GM18907 (cell line): Measurements from ENCODE around the gene RIBC2.
"Not testable (repeated sequence)": the region's sequence is repeated elsewhere in the genome, so short reads cannot be mapped to it uniquely, and the experiment has no call there.

Source experiments
- ATAC-seq: cut with Tn5 transposase; IDR thresholded peaks from one replicate; pipeline ENCODE4 v1.9.1; 2021; ENCODE audit warnings: mild to moderate bottlenecking, moderate library complexity; ENCODE audit not compliant: unreplicated experiment

Gene RIBC2, protein sequence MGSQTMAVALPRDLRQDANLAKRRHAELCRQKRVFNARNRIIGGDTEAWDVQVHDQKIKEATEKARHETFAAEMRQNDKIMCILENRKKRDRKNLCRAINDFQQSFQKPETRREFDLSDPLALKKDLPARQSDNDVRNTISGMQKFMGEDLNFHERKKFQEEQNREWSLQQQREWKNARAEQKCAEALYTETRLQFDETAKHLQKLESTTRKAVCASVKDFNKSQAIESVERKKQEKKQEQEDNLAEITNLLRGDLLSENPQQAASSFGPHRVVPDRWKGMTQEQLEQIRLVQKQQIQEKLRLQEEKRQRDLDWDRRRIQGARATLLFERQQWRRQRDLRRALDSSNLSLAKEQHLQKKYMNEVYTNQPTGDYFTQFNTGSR

DNA sequence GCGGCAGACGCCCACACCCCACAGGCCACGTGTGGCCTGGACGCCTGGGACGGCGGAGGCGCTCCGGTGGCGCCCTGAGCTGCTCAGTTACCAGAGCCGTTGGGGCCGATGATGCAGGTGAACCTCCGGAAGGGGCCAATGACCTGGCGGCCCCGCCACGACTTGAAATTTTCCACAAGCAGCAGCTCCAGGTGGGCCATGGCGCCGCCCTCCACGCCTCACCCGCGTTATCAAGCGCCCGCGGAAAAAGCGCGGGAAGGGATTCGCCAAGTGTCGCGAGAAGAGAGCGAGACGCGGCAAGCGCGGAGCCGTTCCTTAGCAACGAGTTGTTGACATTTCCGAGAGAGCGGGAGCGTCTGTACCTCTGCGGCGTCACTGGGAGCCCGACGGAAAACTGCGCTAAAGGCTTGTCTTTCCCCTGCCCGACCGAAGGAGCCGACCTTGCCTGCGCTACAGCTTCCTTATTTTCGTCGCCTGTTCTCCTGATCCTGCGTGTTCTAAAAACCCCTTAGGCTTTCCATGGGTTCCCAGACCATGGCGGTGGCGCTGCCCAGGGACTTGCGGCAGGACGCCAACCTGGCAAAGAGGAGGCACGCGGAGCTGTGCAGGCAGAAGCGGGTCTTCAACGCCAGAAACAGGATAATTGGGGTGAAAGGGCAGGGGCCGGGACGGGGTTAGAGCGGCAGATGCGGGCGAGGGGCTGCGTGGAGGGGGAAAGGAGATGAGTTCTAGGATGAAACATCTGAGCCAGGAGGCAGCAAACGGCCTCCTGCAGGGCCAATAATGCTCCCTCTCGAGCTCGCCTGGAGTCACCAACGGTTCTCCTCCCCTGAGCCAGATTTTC is at the start of gene RIBC2, which contains the start of gene SMC1B:
TSS of gene RIBC2 (plus strand) at position 326 of the 844 bp plus-strand sequence. CDS start at position 520, 194 bp downstream.
TSS of gene SMC1B (minus strand) at position 232 of the 844 bp plus-strand sequence. CDS start at position 200, 32 bp downstream.
- ATAC-seq: no peak

DNA sequence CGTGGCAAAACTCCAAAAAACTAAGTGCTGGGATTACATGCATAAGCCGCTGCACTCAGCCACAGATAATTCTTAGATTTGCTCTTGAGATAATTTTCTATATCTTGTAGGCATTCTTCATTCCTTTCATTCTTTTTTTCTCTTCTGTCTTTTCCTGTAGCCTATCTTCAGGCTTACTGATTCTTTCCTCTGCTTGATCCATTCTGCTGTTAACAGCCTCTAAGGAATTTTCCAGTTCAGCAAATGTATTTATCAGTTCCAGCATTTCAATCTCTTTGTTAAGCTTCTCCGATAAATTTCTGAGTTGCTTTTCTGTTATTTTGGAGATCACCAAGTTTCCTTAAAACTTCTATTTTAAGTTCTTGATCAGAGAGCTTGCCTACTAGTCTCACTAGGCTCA is 46.8 kb upstream of the RIBC2 start:
- ATAC-seq: no peak

DNA sequence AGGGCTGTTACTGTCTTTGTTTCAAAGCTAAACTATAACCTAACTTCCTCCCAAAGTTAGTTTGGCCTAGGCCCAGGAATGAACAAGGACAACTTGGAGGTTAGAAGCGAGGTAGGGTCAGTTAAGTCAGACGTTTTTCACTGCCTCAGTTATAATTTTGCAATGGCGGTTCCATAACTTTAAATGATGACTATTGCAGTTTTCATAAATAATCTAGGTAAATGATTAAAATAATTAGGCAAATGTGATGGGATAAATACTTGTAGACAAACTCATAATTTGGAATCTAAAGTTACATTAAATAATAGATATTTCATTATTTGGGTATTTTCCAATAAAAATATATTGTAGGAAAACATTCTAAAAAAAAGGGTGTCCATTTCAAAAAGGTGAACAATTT is 39.9 kb upstream of the RIBC2 start:
- ATAC-seq: not testable (repeated sequence)

DNA sequence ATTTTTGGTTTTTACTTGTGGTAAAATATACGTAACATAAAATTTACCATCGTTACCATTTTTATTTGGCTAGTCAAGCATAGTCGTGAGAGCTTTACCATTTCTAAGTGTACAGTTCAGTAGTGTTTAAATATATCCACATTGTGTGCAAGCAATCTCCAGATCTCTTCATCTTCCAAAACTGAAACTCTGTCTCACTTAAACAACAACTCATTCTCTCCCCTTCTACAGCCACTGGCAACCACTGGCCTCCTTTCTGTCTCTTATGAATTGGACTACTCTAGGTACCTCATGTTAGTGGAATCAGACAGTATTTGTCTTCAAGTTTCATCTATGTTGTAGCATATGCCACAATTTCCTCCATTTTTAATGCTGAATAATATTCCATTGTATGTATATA is 37.5 kb upstream of the RIBC2 start:
- ATAC-seq: no peak

DNA sequence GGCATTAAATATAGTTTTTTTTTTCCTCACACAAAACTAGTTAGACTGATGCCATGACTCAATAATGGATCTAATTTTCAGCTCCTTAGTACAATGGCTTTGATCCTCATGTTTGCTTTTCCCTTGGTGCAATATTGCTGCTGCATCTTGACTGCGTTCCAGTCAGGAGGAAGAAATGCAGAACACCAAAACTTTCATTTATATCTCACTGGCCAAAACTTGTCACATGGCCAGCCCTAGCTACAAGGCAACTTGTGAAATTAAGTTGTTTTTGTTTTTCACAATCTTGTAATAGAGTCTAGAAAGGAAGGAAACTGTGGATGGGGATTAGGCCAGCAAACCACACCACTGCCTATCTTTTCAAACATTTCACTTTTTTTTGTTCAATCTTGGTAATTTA is 36.8 kb upstream of the RIBC2 start:
- no peak for ATAC-seq

DNA sequence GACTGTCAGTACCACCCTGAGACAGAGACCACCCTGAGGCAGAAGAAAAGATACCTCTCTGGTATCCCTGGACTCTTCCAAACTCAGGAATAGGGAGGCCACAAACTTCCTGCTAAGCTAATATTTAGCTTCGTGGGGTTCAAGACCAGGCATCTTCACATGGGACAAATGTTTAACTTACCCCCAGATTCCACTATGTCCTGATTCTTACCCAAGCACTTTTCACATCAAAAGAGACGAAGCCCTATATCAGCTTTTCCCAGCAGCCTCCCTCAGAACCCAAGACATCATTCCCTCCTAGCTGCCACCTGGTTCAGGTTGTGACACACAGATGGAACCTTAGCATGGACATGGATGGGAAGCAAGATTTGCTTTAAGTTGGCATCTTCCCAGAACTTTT is 32.1 kb upstream of the RIBC2 start:
- no peak for ATAC-seq

DNA sequence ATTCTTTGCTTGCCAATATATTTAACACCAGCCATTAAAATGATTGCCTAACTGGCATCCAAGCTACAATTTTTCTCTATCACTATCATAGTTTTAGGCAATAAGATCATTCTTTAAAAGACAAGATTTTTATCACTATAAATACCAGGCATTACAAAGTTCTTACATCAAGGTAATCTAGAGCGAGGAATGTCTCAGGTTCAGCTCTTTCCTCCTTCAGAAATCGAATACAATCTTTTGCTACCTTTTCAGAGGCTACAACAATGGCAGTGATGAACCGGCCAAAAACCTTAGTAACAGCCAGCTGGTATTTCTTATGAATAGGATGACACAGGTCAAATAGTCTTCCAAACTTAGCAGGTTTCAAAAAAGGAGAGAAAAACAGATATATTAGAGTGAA is 23.9 kb upstream of the RIBC2 start:
- ATAC-seq: no peak

DNA sequence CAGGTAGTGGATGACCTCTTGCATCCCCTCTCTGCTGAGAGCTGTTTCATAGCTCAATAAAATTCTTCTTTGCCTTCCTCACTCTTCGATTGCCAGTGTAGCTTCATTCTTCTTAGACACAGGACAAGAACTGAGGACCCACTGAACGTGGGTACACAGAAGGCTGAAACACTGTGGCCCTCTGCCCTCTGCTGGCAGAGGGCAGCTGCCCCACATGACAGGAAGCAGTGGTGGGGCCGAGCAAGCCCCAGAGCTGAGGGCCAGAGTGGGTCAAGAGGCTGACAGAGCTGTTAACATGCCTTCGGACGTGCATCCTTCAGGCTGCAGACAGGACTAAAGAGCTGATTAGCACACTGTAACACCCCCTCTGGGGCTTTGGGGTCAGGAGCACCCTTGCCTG is 15.7 kb upstream of the RIBC2 start:
- ATAC-seq: no peak

DNA sequence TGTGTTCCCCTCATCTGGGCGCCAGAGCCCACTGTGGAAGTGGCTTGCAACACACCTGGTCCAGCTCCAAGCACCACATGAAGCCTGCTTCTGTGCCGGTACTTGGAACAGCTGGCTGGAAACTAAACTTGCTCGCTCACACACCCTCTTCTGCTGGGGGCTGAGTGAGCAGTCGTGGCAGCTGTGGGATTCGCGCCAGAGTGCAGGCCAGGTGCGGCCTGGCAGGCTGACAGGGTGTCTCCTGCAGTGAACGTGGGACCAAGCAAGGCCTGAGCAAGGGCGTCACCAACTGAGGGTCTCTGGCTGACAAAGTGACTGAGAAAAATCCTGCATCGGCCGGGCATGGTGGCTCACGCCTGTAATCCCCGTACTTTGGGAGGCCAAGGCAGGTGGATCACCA is 15.3 kb upstream of the RIBC2 start:
- ATAC-seq: no peak

DNA sequence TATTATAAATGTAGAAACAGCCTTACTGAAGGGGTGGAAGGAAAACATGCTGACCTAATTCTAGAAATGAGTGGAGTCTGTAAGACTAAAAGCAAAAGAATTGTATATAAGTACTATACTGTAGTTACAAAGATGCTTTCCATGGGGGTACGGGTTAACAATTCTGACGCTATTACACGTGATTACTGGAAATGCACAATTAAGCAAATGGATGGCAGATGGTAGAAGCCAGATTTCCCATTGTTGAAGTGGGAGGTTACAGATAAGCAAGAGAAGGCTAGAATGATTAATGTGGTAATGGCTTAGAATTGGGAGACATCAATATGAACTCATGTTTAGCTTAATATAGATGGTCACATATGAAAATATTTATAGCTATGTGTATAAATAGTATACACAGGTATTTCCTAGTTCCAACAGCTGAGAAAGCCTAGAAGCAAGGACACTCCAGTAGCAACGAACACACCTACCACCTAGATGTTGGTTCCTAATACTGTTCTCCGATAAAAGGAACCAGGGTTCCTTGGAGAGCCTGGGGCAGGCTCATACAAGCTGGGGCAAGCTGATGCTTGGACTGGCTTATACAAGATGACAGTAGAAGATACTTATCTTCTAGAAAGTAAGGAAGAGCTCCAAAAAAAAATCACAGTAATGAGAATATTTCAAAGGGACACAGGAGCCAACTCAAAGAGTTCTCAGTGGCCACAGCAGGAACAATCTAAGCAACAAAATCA is 13.6 kb upstream of the RIBC2 start:
- no peak for ATAC-seq

DNA sequence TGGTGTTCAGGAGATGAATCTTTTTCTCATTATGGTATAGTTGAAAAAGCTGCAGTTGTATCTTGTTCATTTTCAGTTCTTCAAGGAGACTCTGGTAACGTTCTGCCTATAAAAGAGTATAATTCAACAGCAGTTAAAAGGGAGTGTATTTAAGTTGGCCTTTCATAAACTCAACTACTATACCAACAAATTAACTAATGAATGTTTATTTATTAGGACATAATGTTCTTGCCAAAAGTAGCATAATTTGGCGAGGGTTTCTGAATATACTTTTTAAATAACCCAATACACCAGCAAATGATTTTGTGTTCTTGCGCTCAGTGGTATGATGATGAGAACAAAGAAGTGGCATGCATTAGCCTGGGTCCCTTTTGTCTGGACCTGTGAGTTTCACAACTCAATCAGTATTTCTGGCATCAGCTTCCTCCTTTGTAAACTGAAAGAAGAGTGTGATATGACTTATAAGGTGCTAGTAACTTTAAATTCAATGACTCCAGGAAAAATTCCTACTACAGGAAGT is 11.0 kb upstream of the RIBC2 start:
- no peak for ATAC-seq

DNA sequence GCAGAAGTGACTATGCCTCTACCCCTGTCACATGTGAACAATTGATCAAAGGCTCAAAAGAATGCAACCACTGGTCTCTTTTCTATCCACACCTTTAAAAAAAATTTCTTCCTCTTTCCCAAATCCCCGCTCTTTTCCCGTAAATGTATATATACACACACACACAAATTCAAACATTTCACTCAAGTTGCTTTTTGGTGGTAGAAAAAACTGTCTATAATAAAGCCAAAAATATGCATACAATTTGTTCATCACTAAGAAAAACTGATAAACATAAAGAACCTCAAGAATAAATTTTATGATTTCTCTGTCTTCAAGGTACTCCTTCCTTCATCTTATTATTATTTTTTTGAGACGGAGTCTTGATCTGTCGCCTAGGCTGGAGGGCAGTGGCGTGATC is 5.7 kb upstream of the RIBC2 start:
- no peak for ATAC-seq

DNA sequence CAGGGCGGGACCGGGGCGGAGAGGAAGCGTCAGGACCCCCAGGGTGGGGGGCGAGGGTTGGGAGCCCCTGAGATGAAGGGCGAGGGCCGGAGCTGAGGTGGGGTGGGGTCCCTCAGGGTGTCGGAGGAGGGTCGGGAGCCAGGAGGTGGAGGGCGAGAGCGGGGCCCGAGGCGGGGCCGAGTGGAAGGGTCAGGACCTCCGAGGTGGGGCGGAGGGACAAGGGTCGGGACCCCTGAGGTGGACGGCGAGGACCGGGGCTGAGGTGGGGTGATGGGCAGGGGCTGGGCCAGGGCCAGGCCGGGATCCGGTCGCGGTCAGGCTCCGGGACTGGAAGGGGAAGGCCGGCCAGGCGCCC is 503 bp upstream of the RIBC2 start:
- ATAC-seq: no peak

DNA sequence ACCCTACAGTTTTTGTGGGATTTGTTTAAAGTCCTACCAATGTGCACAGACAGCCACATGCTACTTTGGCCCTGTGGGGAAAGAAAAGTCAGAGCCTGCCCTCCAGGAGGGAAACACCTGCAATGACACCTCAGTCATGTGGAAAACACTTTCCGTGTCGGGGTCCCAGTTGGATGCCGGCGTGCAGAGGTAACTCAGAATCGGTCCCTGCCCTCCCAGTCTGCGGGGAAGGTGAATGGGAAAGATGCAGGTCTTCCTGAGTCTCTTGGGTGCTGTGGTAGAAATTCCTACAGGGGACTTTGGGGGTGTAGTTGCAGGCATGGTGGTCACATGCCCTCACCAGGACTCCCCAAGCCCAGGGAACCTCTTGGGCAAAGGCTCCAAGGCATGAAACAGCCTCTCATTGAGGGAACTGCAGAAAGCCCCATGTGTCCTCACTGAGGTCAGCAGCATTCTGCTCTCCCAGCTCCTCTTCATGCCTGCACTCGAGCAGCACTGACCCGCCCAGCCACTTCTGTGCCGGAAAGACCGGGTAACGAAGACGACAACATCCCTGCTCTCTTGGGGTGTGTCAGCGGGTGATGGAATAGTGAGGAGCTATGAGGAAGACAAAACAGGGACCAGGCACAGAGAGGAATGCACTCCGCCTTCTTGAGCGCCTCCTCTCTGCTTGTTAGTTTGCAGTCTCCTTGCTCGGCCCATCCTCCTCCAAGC is 4.7 kb downstream of the RIBC2 start:
- ATAC-seq: no peak

DNA sequence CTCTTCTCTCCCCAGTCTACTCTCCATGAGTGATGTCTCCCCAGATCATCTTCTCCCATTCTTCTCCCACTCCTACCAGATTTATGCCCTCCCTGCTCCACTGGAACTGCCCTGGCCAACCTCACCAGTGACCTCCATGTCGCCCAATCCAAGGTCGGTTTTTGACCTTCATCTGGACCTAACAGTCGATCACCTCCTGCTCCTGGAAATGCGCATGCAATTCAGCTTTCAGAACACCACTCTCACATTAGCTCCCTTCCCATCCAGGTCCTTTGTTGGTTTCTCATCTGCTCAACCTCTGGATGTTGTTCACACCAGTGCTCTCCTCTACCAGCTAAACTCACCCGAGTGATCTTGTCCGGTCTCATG is 5.3 kb downstream of the RIBC2 start:
- no peak for ATAC-seq

DNA sequence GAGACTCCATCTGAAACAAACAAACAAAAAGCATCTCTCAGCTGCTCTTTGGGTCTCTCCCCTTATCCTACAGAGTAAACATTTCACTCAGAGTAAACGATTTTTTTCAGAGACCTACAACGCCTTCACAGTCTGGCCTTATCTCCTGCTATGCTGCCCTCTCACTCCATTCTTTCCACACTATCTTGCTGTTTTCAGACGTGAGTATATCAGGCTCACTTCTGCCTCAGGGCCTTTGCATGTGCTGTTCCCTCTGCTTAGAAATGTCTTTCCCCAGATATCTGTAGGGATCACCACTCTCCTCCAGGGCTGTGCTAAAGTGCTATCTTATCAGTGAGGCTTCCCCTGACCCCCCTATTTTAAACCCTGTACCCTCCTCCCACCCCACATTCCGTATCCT is 6.5 kb downstream of the RIBC2 start:
- ATAC-seq: no peak

DNA sequence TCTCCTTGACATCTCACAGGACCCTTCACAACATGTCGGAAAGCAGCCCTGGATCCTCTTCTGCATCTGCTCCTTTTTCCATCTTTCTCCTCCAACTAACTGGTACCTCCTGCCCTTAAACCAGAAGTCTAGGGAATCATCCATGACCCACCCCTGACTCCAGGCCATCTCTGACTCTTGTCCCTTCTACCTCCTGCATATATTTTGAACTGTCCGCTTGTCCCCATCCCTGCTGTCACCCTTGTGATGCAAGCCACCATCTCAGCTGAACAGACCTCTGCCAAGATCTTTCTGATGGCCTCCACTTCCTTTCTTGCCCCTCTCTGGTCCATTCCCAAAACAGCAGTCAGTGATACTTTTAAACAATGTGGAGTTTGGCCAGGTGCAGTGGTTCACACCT is 7.0 kb downstream of the RIBC2 start:
- ATAC-seq: no peak

DNA sequence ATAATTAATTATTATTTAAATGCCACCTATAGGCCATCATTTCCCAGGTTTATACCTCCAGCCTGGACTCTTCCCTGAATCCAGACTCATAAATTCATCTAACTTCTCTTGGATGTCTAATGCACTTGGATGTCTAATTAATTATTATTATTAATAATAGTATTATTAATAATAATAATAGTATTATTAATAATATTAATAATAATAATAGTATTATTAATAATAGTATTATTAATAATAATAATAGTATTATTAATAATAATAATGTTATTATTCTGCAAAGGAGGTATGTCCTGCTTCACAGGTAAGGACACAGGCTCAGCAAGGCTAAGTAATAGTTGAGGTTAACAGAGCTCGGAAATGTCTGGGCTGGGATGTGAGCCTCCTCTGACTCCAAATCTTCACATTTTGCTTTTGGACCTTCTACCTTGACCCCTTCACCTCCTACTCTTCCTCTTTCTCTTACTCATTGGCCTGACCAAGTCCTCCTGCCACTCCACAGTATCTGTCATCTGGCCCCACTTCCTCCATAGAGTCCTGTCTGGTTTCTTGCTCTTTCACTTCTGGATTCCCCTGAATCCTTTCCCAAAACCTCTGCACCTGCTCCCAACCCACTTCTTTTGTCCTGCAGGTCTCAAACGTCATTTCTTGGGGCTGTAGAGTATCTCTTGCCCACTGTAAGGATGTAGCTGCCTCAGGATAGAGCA is 8.0 kb downstream of the RIBC2 start:
- ATAC-seq: no peak

DNA sequence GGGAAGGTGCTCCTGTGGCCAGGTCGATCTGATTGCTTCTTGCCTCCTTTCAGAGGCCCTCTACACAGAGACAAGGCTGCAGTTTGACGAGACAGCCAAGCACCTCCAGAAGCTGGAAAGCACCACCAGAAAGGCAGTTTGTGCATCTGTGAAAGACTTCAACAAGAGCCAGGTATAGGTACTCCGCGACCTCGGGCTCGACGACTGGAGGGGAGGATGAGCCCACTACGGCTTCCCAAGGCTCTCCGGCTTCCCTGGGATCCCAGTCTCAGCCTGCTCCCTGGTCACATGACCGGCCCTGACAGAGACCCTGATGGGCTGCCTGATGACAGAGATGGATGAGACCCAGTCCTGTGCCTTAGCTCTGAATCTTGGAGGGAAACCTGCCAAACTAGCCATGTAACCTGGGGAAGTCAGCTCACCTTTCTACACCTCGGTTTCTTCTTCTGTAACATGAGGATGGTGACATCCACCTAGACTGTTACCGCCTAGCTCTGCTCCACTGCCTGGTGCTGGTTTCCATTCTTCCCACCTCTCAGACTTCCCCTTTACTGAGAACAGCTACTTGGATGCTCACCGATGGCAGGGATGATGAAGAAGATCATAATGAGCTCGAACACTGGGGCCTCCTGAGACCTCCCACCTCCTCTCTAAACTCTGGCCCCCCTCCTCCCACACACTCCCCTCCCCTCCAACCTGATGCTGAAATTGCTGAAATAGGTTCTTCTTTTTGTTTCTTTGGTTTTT is 8.9 kb downstream of the RIBC2 start:
- no peak for ATAC-seq
